Astrocyte of the spinal cord (primary cell): Measurements from ENCODE around the gene ARHGAP40.

ENCODE experiments used
- DNase-seq: peaks from one replicate; pipeline ENCODE4 v3.0.0; 2011; ENCODE audit warnings: low read depth, low spot score
- H3K4me3 ChIP-seq: 2 replicates; pipeline ENCODE4 v1.5.1; 2011; ENCODE audit warnings: low read depth, mild to moderate bottlenecking, low read length, moderate library complexity
- in situ Hi-C: cut with HindIII; loops from 2 replicates; pipeline ENCODE4 v1.10.0; 2017; ENCODE audit warnings: low sequenced_read_pairs
- TF ChIP-seq, protein P1 (sequence below): IDR thresholded peaks from 2 replicates; pipeline ENCODE4 v1.5.1; 2012; ENCODE audit warnings: low read depth, mild to moderate bottlenecking, low read length, inconsistent platforms

ARHGAP40 gene

DNA sequence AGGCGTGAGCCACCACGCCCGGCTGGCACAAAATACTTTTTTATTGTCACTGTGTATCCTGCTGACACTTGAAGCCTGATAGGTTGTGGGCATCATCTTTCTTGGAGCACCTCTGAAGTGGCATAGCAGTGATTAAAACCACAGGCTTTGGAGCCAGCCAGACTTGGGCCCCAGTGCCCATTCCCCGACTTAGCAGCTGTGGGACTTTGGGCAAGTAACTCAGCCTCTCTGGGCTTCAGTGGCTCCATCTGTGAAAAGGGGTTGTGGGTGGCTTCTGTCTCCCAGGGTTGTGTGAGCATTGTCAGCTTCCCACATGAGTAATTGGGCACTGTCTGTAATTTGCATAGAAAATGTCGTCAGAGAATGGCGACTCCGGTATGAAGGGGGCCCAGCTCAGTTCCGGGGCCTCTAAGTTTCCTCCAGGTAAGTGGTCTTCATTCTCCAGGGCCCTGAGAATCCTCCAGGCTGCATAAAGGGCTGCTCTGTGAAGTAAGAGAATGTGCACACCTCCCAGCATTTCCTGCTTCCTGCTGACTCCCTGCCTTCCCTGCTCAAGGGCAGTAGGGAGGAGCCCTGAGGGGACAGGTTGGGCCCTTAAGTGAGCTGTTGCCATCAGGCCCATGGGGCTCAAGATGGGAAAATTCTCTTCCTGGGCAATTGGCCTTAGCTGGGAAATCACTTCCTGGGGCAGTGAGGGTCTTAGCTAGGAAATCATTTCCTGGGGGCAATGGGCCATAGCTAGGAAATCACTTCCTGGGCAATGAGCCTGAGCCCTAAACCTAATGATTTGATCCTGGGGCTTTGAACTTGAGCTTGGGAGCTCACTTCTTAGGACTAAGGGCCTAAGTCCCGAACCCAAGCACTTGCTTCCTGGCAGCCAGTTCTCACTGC, 27.2 kb downstream of the ARHGAP40 start:
- no peak for DNase-seq
- TF ChIP-seq, protein P1, sequence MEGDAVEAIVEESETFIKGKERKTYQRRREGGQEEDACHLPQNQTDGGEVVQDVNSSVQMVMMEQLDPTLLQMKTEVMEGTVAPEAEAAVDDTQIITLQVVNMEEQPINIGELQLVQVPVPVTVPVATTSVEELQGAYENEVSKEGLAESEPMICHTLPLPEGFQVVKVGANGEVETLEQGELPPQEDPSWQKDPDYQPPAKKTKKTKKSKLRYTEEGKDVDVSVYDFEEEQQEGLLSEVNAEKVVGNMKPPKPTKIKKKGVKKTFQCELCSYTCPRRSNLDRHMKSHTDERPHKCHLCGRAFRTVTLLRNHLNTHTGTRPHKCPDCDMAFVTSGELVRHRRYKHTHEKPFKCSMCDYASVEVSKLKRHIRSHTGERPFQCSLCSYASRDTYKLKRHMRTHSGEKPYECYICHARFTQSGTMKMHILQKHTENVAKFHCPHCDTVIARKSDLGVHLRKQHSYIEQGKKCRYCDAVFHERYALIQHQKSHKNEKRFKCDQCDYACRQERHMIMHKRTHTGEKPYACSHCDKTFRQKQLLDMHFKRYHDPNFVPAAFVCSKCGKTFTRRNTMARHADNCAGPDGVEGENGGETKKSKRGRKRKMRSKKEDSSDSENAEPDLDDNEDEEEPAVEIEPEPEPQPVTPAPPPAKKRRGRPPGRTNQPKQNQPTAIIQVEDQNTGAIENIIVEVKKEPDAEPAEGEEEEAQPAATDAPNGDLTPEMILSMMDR, result no peak
- in situ Hi-C loops, result no loop called here
- H3K4me3 ChIP-seq, result no peak overlapping the region

- no peak for DNase-seq
- no peak overlapping the region for H3K4me3 ChIP-seq
- TF ChIP-seq, protein P1, result no peak
- in situ Hi-C loops, result no loop called here
Measured at GRCh38 chr20:38629979-38630378, 28.4 kb downstream of the ARHGAP40 start.

DNA sequence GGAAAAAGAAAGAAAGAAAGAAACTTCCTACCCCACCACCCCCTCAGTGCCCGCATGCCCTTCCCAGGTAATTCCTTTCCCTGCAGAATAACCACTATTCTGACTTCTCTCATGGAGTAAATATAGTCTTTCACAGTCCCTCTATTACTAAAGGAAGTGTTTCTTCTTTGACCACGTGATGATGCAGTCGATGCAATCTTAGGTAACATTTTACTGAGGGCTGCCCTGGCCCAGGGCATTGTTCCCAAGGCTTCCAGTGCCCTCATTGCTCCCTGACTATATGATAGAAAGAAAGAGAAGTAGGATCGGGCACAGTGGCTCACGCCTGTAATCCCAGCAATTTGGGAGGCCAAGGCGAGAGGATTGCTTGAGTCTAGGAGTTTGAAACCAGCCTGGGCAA, 29.1 kb downstream of the ARHGAP40 start:
- no peak for DNase-seq

DNA sequence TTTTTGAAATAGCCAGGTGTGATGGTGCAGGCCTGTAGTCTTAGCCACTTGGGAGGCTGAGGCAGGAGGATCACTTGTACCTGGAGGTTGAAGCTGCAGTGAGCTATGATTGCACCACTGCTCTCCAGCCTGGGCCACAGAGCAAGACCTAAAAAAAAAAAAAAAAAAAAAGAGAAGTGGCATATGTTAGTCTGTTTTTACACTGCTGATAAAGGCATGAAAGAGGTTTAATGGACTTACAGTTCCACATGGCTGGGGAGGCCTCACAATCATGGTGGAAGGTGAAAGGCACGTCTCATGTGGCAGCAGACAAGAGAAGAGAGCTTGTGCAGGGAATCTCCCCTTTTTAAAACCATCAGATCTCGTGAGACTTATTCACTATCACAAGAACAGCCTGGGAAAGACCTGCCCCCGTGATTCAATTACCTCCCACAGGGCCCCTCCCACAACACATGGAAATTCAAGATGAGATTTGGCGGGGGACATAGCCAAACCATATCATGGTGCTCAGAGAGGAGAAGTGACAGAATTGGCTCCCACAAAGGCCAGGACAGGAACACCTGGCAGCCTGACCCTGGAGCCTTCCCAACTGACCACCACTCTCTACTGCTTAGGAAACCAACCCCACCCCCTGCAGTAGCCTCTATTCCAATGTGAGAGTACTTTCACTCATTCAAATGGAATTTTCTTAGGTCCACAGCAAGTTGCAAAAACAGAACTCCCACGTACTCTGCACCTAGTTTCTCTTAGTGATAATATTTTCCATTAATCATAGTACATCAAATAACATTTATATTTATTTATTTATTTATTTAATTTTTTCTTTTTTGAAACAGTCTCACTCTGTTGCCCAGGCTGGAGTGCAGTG, 29.8 kb downstream of the ARHGAP40 start:
- in situ Hi-C loops, result no loop called here
- TF ChIP-seq, protein P1, result no peak
- DNase-seq, result no peak

More for the DNA sequence above, 29.1 kb downstream of the ARHGAP40 start:
- in situ Hi-C loops, result no loop called here
- H3K4me3 ChIP-seq, result no peak overlapping the region
- TF ChIP-seq, protein P1, result no peak

DNA sequence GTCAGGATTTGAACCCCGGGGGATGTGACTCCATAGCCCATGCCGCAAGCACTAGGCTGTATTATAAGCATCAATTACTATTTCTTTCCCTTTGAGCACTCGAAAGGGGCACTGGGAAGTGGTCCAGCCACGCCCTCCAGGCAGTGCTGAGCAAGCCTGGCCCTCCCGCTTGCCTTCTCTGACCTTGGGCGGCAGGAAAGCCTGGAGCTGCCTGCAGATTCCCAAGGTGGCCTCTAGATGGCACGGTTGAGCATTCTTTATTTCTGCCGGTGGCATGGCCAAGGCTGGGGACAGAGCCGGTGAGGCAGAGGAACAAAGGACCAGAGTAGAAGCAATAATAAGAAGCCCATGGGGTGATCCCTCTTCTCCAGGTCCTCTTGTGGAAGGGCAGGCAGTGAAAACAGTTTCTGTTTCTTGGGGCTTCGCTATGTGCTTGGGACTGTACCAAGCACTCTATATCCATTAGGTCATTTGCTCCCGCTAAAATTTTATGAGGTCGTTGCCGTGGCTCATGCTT, 32.0 kb downstream of the ARHGAP40 start:
- TF ChIP-seq, protein P1, result peak; percentile 96
- in situ Hi-C loops, result no loop called here
- DNase-seq, result no peak
- H3K4me3 ChIP-seq, result no peak overlapping the region

More for the DNA sequence above, 29.8 kb downstream of the ARHGAP40 start:
- no peak overlapping the region for H3K4me3 ChIP-seq

GRCh38 chr20:38635721-38636288, 34.2 kb downstream of the ARHGAP40 start:
- DNase-seq, result no peak
- H3K4me3 ChIP-seq, result no peak overlapping the region
- in situ Hi-C loops, result no loop called here
- TF ChIP-seq, protein P1, result no peak
